ENCODE data around the gene PDCD7.
"Not testable (repeated sequence)": the region's sequence is repeated elsewhere in the genome, so short reads cannot be mapped to it uniquely, and the experiment has no call there.

The PDCD7 gene

DNA sequence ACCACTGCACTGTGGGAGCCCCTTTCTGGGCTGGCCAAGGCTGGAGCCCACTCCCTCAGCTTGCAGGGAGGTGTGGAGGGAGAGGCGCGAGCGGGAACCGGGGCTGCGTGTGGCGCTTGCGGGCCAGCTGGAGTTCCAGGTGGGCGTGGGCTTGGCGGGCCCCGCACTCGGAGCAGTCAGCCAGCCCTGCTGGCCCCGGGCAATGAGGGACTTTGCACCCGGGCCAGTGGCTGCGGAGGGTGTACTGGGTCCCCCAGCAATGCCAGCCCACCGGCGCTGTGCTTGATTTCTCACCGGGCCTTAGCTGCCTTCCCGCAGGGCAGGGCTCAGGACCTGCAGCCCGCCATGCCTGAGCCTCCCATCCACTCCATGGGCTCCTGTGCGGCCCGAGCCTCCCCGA lies 58.7 kb downstream of the PDCD7 start:
- DNase-seq (ENCODE audit: low read depth, low spot score): not testable (repeated sequence)

DNA sequence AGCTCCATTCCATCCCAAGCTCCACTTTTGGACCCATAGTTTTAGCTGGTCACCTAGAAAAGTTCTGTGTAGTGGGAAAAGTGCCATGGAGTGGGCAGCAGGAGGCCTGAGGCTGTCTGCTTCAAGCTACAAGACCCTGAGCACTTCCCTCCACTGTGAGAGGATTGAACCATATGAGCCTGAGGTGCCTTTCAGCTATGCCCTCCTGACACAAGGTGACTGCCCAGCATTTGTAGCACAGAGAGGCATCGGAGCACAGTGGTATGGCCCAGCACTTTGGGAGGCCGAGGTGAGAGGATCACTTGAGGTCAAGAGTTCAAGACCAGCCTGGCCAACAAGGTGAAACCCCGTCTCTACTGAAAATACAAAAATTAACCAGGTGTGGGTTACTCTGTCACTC lies 61.0 kb downstream of the PDCD7 start:
- no peak for DNase-seq (ENCODE audit: low read depth, low spot score)

DNA sequence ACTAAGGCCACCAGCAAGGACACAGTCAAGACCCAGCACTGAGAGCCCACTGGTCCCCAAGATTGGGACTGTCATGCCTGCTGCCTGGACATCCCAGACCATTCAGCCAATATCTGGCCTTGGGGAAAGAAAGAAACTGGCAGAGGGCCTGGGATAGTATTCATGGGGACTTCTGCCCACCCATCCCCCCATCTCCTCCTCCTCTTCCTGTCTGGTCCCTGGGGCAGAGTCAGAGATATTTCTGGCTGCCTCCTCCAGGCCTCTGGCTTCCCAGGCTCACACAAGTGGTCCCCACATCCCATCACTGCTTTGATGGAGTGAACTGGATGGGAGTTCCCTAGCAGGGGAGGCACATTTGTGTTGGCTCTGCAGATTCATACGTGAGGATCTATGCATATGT lies 61.6 kb downstream of the PDCD7 start:
- DNase-seq (ENCODE audit: low read depth, low spot score): no peak

DNA sequence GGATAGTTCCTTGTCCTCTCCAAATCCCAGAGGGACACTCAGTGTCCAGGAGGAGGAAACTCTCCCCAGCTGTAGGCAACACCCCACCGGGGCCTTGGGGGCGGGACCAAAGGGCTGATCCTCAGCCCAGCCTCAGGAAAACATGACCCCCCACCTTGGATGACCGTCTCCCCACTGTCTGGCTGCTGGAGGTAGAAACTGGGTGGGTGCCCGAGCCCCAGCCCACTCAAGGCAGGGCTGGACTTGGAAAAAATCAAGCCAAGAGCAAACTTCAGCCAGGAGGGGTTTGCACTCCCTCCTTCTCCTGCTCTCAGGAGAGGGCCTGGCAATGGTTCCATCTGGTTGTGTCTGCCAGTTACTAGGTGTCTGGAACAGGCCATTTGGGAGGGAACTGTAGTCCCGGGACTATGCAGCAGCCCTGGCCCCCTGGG lies 62.2 kb downstream of the PDCD7 start:
- DNase-seq (ENCODE audit: low read depth, low spot score): no peak

DNA sequence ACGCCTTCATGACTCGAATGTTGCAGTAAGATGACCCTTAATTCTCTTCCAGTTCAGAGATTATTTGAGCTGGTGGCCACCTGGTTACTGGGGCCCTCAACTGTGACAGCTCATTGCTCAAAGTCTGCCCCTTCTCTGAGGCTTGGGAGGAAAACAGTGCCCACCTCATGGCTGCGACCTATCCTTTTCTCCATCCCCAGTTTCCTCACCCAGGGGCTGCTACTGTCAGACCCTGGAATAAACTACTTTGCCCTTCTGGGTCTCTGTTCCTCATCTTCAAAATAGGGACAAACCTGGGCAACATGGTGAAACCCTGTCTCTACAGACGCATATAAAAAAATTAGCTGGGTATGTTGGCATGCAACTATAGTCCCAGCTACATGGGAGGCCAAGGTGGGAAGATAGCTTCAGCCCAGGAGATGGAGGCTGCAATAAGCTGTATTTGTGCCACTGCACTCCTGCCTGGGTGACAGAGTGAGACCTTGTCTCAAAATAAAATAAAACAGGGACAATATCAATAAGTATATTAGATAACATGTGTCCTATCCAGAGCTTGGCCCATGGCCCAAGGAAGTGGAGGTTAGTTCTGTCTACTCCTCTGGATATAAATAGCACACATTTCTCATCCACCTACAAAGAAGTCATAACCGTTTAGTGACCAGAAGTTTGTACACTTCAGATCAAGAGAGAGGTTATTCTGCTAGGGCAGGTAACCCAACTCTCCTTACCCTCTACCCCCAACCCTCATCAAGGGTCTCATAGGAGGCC lies 63.6 kb downstream of the PDCD7 start:
- no peak for DNase-seq (ENCODE audit: low read depth, low spot score)

DNA sequence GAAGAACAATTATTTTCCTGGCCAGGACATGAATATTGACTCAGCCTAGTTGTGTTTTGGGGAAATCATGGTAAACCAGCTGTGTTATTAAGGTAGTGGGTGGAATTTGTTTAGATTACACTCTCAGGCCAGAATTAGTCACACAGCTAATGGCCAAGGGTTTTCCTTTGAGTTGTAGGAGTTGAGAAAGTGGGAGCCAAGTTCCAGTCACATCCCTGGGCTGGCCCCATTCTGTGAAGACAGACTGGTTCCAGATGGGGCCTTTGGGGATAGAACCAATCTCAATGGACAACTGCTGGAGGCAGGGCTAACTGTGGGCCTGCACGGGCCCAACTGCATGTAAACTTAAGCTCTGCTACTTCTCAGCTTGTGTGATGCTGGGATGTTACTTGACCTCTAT lies 64.4 kb downstream of the PDCD7 start:
- DNase-seq (ENCODE audit: low read depth, low spot score): no peak

DNA sequence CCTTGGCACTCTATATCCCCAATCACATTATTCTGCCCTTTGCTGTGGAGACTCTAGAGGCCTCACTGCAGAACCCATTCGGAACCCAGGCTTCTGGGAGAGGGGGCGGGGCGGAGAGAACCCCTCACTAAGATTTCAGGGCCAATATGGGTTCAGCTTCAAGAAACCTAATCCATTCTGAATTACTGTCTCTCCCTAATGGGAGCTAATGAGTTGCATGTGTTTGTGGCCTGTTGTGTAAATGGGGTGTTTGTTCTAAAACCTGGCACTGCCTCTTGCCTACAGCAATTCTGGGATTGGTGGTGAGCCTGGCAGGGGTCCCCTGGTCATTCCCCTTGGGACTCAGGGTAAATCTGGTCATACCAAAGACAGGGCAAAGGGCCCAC lies 65.2 kb downstream of the PDCD7 start:
- DNase-seq (ENCODE audit: low read depth, low spot score): no peak

DNA sequence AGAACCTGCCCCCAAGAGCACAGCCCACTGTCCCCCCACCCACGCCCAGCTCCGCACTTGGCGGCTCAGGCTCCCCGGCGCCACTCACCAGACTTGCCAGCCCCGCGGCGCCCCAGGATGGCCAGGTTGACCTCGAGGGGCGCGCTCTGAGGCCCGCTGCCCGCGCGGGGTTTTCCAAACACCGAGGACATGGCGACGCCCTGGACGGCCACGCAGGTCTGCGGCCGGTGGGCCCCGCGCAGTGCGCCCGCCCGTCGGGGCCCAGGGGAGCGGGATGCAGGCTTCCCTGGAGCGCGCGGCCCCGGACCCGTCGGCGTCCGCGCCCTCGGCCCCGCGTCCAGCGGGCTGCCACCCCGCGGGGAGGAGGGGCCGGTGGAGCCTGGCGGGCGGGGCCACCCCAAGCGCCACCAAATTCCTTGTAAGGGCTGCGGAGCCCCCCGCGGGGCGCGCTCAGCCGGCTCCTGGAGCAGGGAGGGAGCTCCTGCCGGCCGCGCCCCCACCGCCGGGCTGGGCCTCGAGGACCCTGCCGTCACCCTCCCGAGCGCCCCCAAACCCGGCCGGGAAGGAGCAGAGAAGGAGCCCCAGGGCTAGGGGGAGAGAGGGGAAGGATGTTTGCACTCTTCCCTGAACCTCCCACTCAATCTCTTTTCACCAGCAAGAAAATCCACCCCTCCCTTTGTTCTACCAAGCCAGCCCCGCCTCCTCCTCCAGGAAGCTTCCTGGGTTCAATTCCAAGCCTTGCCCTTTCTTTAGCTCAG lies 65.8 kb downstream of the PDCD7 start, which contains the start of gene RASL12:
TSS of gene RASL12 (minus strand) at position 347 of the 758 bp plus-strand sequence. CDS start at position 191, 156 bp downstream.
- no peak for DNase-seq (ENCODE audit: low read depth, low spot score)

All from brain pericyte (primary cell).